GM13976 (cell line): ENCODE results near the gene SCGB1D4.

Experiments
- DNase-seq: peaks from one replicate; pipeline ENCODE4 v3.0.0; 2012; ENCODE audit warnings: low spot score
- in situ Hi-C: fragments of 300-500 bp; cut with MboI; formaldehyde crosslinking; loops from one replicate; pipeline ENCODE4 v1.12.0; 2022; ENCODE audit warnings: low sequenced_read_pairs, mixed read lengths, inconsistent platforms; ENCODE audit not compliant: unreplicated experiment
- TF ChIP-seq, protein P1 (sequence below): IDR thresholded peaks from 2 replicates; pipeline ENCODE4 v1.5.1; 2012; ENCODE audit warnings: borderline replicate concordance, mild to moderate bottlenecking; ENCODE audit not compliant: insufficient read depth; ENCODE audit errors: extremely low read depth, missing control alignments, control extremely low read depth

Gene SCGB1D4

DNA sequence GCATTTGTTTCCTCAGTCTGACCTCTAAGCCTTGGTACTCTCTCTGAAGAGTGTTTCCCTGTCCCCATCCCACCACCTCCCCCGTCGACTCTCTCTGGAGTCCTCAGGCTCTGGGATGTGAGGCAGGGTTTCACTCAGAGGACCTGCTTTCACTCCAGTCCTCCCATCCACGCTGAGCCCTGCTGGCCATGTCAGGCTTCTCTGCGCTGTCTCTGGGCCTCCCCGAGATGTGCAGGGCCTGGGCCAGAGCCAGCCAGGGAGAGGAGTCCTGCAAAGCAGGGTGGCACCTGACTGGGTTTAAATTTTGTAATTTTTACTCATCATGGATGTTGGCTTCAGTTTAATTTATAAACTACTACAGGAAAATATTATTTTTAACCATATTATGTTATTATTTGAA lies 25.6 kb downstream of the SCGB1D4 start:
- in situ Hi-C loops = no loop called here
- no peak for DNase-seq
- TF ChIP-seq, protein P1, sequence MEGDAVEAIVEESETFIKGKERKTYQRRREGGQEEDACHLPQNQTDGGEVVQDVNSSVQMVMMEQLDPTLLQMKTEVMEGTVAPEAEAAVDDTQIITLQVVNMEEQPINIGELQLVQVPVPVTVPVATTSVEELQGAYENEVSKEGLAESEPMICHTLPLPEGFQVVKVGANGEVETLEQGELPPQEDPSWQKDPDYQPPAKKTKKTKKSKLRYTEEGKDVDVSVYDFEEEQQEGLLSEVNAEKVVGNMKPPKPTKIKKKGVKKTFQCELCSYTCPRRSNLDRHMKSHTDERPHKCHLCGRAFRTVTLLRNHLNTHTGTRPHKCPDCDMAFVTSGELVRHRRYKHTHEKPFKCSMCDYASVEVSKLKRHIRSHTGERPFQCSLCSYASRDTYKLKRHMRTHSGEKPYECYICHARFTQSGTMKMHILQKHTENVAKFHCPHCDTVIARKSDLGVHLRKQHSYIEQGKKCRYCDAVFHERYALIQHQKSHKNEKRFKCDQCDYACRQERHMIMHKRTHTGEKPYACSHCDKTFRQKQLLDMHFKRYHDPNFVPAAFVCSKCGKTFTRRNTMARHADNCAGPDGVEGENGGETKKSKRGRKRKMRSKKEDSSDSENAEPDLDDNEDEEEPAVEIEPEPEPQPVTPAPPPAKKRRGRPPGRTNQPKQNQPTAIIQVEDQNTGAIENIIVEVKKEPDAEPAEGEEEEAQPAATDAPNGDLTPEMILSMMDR = no peak

DNA sequence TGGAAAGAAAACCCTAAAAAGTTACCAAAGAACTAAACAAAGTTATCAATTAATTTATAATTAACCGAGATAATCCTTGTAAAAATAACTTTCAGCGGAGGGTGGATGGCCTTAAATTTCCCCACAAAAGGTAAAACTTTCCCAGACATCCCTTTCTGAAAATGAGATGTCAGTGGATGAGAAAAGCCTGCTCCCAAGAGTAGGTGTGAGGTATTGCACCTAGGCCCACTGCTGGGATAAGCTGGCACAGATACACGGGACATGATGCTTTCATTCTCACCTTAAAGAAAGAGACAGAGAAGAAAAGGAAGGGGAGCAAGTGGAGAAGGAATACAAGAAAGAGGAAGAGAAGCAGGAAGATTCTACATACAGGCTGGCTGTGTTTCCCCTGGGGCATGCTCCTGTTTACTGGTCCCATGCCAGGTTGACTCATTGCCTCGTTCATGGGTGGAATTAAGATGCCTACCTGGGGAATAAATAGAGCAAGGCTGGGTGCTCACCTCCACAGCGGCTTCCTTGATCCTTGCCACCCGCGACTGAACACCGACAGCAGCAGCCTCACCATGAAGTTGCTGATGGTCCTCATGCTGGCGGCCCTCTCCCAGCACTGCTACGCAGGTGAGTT lies 29.1 kb downstream of the SCGB1D4 start, which contains the start of gene SCGB2A2:
Gene SCGB2A2 (plus strand): TSS at position 505 of the 625 bp plus-strand sequence. CDS start 59 bp downstream, at position 564.
- in situ Hi-C loops = no loop called here
- DNase-seq = no peak
- TF ChIP-seq, protein P1 = no peak

DNA sequence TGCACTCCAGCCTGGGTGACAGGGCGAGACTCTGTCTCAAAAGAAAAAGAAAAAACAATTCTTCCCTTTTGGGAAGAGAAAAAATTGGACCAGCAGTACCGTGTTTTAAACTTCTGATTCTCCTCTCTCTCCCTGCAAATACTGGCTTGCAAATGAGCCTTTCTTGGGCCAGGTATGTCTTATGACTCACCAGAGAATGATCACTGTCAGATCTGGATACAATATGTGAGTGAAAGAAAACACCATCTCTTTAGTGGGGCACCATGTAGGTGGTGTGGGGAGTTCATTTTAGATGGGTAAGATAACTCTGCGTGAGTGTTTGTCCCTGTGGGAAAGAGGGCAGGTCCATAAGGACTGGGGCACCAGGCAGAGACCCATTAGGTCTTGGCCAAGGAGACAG lies 31.3 kb downstream of the SCGB1D4 start:
- in situ Hi-C loops = no loop called here
- TF ChIP-seq, protein P1 = no peak
- no peak for DNase-seq

DNA sequence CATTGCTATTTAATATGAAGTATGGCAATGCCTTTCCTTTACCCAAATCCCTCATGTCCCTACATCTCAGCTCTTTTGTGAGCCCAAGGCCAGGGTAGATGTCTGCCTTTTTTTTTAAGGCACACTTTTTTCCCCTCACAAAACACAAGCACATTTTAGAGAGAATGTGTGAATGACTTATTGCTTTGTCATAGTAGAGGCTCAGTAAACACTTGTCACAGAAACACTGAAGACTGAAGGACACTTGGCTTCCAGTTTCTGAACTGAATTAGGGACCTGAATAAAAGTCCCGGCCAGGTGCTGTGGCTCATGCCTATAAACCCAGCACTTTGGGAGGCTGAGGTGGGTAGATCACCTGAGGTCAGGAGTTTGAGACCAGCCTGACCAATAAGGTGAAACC lies 31.8 kb downstream of the SCGB1D4 start:
- in situ Hi-C loops = no loop called here
- no peak for DNase-seq
- TF ChIP-seq, protein P1 = no peak

GRCh38 chr11:62266558-62266957 lies 32.3 kb downstream of the SCGB1D4 start:
- TF ChIP-seq, protein P1 = no peak
- no peak for DNase-seq
- in situ Hi-C loops = no loop called here

DNA sequence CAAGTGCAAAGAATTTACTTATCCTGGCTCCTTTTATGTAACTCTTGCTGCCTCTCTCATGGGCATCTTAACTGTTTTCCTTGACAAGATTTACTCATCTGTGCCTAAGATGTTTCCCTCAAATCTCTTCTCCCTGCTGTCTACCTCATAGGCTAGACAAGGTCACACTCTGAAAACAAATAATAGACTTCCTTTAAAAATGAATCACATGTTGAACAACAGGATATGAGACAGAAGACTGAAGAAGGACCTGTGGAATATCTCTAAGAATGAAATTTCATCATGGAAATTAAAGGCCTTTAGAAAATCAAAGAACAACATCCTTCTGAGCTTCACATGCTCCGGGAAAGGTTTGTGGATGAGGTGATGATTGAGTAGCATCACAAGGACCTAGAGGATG lies 34.9 kb downstream of the SCGB1D4 start:
- DNase-seq = no peak
- in situ Hi-C loops = no loop called here
- TF ChIP-seq, protein P1 = no peak
